Activated naive CD4-positive, alpha-beta T cell treated with anti-CD3 and anti-CD28 coated beads for 36 hours (primary cell): ENCODE measurements around the gene ETS1. TPM values are rescaled to one million over a fixed set of nuclear protein-coding genes. Genes with fewer than 3 reads are reported as not detected.
A peak's percentile ranks its signal among the peaks of the same experiment; 100 is the strongest.

Experiments used
- CTCF ChIA-PET: fragments of 350-600 bp; sonication (Branson Sonifier 250); formaldehyde crosslinking; loops from one replicate; lab custom pipeline; 2021; ENCODE audit warnings: antibody characterized with exemption; lab: Charles Lee
- DNase-seq: peaks from one replicate; pipeline ENCODE4 v3.0.0-alpha.2; 2020
- H3K27ac Mint-ChIP-seq: one replicate; pipeline ENCODE4 v1.8.0; 2021; ENCODE audit warnings: mild to moderate bottlenecking, mixed read lengths
- H3K27me3 Mint-ChIP-seq: one replicate; pipeline ENCODE4 v1.8.0; 2021; ENCODE audit warnings: low read depth, mixed read lengths
- H3K36me3 Mint-ChIP-seq: one replicate; pipeline ENCODE4 v1.8.0; 2021; ENCODE audit warnings: low read depth, mixed read lengths
- H3K4me1 Mint-ChIP-seq: one replicate; pipeline ENCODE4 v1.8.0; 2021; ENCODE audit warnings: low read depth, mixed read lengths
- H3K4me3 Mint-ChIP-seq: one replicate; pipeline ENCODE4 v1.8.0; 2021; ENCODE audit warnings: mild to moderate bottlenecking, moderate library complexity, mixed read lengths
- H3K9me3 Mint-ChIP-seq: one replicate; pipeline ENCODE4 v1.8.0; 2021; ENCODE audit warnings: mixed read lengths
- intact Hi-C: fragments of 100-400 bp; cut with micrococcal nuclease; formaldehyde crosslinking; loops from one replicate; pipeline ENCODE4 v1.15.1; 2023
- total RNA-seq, 2 experiments: library from RNA; stranded (reverse); gene quantifications; one replicate each; pipeline ENCODE4 v1.2.3, GENCODE V29; 2021

The ETS1 gene
- total RNA-seq, 2 experiments from 2014 or later: 336 to 338 TPM

DNA sequence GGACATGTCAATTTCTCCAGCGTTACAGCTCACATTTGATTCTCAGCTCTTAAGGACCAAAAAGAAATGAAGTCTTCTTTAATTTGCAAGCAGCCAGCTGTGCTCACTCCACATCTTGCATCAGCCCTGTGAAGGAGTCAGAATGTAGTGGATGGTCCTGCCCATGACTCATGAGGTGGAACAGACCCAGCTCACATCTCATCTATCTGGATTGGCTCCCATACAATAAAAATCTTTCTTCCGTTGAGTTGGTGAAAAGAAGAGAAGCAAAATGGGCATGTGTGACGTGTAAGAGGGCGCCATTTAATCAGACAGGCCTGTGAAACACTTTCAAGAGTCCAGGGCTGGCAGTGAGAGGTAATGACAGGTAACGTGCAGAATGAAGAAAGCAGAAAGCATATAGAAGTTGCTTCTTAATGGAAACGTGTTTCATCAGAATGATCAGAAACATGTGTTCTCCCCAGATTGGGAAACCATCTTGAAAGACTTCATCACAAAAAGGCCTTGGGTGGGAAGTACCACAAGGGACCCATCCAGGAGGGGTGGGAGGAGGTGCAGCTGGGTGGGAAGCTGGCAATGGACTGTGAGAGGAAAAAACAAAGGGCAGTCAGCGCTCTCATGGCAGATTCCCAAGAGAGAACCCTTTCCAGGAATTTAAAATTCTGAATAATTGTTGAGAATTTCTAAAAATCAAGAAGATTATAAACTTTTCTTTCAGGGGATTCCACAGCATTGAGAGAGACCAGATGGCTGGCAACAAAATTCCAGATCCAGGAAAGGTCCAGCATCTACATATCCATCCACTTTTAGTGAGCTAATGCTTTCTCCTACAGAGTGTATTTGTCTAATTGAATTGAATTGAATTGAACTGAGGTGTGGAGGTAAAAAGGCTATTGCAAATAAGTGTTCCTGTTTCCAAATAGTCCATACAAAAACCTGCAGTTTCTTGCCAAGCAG, 57.0 kb downstream of the ETS1 start:
- H3K4me1 Mint-ChIP-seq: peaks cover 69% of the 10 kb centered on the region
- no peaks in the 10 kb centered on the region for H3K27me3 Mint-ChIP-seq
- peaks cover 3% of the 10 kb centered on the region for H3K36me3 Mint-ChIP-seq
- no peak overlapping the region for H3K27ac Mint-ChIP-seq
- no peak overlapping the region for H3K4me3 Mint-ChIP-seq
- no peak for DNase-seq
- intact Hi-C loops: no loop called here
- no peaks in the 10 kb centered on the region for H3K9me3 Mint-ChIP-seq
- CTCF ChIA-PET: interaction anchor here (0.6 to 8.1 kb wide), 5 partner anchors 9 to 100 kb away, joined by 3 to 59 read pairs (median 6); no protein-coding TSS in a partner anchor

- Mint-ChIP-seq H3K9me3 (no peaks in the 10 kb centered on the region), H3K27me3 (no peaks in the 10 kb centered on the region), H3K4me3 (no peak overlapping the region), H3K36me3 (no peaks in the 10 kb centered on the region), H3K4me1 (peaks cover 70% of the 10 kb centered on the region), H3K27ac (peak overlapping the region; percentile 14)
- peak; percentile 51 for DNase-seq
- intact Hi-C loops: loop anchor here (1.0 to 5.0 kb wide), 3 partner anchors 8 to 204 kb away; no protein-coding TSS in a partner anchor
- CTCF ChIA-PET: interaction anchor here (0.8 to 8.1 kb wide), 6 partner anchors 17 to 102 kb away, joined by 3 to 59 read pairs (median 3); no protein-coding TSS in a partner anchor
Measured at GRCh38 chr11:128528294-128528693, 59.1 kb downstream of the ETS1 start.

- intact Hi-C loops: loop anchor here (5.0 kb wide), 1 partner anchor 205 kb away; no protein-coding TSS in a partner anchor
- no peak for DNase-seq
- peak overlapping the region; percentile 96 for H3K27ac Mint-ChIP-seq
- peaks cover 1% of the 10 kb centered on the region for H3K36me3 Mint-ChIP-seq
- no peak overlapping the region for H3K4me3 Mint-ChIP-seq
- no peaks in the 10 kb centered on the region for H3K27me3 Mint-ChIP-seq
- CTCF ChIA-PET: interaction anchor here (0.7 to 8.1 kb wide), 5 partner anchors 16 to 103 kb away, joined by 3 to 59 read pairs (median 6); no protein-coding TSS in a partner anchor
- peaks cover 69% of the 10 kb centered on the region for H3K4me1 Mint-ChIP-seq
- H3K9me3 Mint-ChIP-seq: no peaks in the 10 kb centered on the region
Measured at GRCh38 chr11:128527046-128527445, 60.3 kb downstream of the ETS1 start.

DNA sequence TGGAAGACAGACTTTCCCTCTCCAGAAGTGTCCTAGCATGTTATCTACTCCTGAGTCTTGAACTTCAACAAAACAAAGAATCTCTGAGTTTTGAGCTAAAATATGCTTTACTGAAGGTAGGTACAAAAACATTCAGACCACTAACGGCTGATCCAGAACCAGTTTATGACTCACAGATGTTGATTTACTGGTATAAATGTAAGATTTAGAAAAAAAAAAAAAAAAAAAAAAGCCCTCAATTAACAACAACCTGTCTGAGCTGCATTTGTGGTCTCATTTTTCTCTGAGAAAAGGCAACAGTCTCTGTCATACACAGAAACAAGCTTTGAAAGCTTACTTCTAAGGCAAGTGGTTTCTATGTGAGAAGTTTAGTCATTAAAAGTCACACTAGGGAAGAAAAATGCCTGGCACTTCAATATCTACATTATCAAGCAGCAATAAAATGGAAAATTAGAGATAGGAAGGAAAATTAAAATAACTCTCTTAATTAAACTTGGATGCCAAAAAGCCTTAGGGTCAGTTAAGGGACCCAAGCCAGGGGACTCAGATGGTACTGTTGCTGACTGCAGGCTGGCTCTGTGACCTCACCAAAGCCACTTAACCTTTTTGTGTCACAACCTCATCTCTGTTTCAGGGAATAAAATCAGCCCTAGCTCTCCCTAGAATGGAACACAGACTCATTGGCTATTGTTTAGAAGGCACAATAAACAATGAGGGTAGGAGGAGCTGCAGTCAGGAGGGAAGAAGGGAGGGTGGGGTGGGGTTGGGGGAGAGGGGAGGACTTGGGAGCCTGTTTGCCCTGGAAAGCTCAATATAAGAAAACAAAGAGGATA, 61.7 kb downstream of the ETS1 start:
- Mint-ChIP-seq H3K9me3 (no peaks in the 10 kb centered on the region), H3K27me3 (no peaks in the 10 kb centered on the region), H3K4me1 (peaks cover 69% of the 10 kb centered on the region), H3K27ac (peak overlapping the region; percentile 96), H3K36me3 (peaks cover 14% of the 10 kb centered on the region), H3K4me3 (peak overlapping the region; percentile 5)
- CTCF ChIA-PET: interaction anchor here (0.5 to 8.1 kb wide), 12 partner anchors 19 to 305 kb away, joined by 3 to 59 read pairs (median 4); no protein-coding TSS in a partner anchor
- intact Hi-C loops: loop anchor here (1.0 to 5.0 kb wide), 6 partner anchors 26 to 207 kb away; no protein-coding TSS in a partner anchor
- peak; percentile 45 for DNase-seq

DNA sequence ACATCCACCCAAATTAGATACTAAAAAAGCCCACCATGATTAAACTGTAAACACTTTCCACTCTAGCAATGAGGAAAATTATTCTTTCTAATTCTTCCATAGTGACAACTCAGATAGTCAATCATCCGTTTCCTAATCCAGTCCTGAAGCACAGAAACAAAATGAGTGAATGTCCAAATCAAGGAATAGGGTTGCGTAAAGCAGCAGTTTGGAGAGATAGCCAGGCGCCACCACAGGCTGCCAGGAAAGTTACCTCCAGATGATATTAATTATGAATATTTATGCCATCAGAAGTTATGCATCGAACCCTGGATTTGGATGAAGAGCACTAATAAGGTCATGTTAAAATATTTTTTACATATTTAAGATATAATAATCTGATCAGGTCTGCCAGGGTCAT, 63.2 kb downstream of the ETS1 start:
- Mint-ChIP-seq H3K9me3 (no peaks in the 10 kb centered on the region), H3K27ac (peak overlapping the region; percentile 96), H3K27me3 (no peaks in the 10 kb centered on the region), H3K36me3 (peaks cover 28% of the 10 kb centered on the region), H3K4me3 (peak overlapping the region; percentile 96), H3K4me1 (peaks cover 57% of the 10 kb centered on the region)
- intact Hi-C loops: no loop called here
- no peak for DNase-seq
- CTCF ChIA-PET: interaction anchor here (0.6 to 8.1 kb wide), 6 partner anchors 15 to 234 kb away, joined by 3 to 59 read pairs (median 8); no protein-coding TSS in a partner anchor

GRCh38 chr11:128523641-128524040, 63.7 kb downstream of the ETS1 start:
- Mint-ChIP-seq H3K4me3 (peak overlapping the region; percentile 96), H3K4me1 (peaks cover 51% of the 10 kb centered on the region), H3K27ac (peak overlapping the region; percentile 96), H3K36me3 (peaks cover 33% of the 10 kb centered on the region), H3K27me3 (no peaks in the 10 kb centered on the region), H3K9me3 (no peaks in the 10 kb centered on the region)
- CTCF ChIA-PET: interaction anchor here (0.6 to 2.3 kb wide), 10 partner anchors 15 to 234 kb away, joined by 3 to 15 read pairs (median 4); no protein-coding TSS in a partner anchor
- no peak for DNase-seq
- intact Hi-C loops: loop anchor here (2.0 kb wide), 3 partner anchors 17 to 225 kb away; no protein-coding TSS in a partner anchor

GRCh38 chr11:128522943-128523518, 64.3 kb downstream of the ETS1 start:
- H3K9me3 Mint-ChIP-seq: no peaks in the 10 kb centered on the region
- peaks cover 39% of the 10 kb centered on the region for H3K36me3 Mint-ChIP-seq
- peak; percentile 82 for DNase-seq
- CTCF ChIA-PET: interaction anchor here (0.6 to 2.3 kb wide), 11 partner anchors 15 to 233 kb away, joined by 3 to 15 read pairs (median 4); no protein-coding TSS in a partner anchor
- peaks cover 47% of the 10 kb centered on the region for H3K4me1 Mint-ChIP-seq
- H3K27me3 Mint-ChIP-seq: no peaks in the 10 kb centered on the region
- peak overlapping the region; percentile 96 for H3K27ac Mint-ChIP-seq
- intact Hi-C loops: loop anchor here (1.0 to 2.0 kb wide), 6 partner anchors 16 to 234 kb away; no protein-coding TSS in a partner anchor
- peak overlapping the region; percentile 96 for H3K4me3 Mint-ChIP-seq

DNA sequence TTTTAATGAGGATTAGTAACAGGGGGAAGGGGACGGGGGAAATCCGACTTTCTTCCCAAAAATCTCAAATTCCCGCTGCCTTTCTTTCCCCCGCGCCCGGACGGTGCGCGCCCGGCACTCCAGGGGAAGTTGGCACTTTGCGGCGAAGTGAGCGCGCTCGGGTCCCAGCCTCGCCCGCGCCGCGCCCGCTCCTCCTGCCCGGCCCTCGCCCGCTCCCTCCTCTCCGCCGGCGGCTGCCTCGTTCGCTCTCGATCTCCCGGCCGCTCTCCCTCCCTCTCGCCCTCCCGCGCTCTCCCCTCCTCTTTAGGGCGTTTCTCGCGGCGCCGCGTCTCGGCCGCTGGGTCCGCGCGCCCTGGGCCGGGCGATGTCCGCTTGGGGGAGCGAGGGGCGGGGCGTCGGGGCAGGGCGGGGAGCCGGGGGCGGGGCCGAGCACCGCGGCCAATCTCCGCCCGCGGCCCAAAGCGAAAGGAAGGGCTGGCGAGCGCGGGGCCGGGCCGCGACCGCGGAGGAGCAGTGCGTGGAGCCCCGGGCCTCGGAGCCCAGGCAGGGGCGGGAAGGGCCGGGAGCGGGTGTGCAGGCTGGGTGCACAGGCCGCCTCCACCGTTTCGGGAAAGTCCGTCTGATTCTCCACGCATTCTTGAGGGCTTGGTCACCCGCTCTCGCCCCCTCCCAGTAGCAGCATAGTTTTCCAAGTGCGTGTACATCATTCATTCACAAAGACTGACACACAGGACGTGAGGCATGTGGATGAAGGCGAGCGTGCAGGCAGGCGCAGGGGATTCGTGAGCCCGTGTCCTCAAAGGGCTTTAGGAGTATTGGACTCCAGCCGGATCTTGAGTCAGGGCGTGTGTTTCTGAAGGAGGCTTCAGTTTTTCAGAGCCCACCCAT, 65.1 kb downstream of the ETS1 start:
- Mint-ChIP-seq H3K9me3 (no peaks in the 10 kb centered on the region), H3K27ac (peak overlapping the region; percentile 97), H3K4me1 (peaks cover 42% of the 10 kb centered on the region), H3K4me3 (peak overlapping the region; percentile 96), H3K27me3 (no peaks in the 10 kb centered on the region), H3K36me3 (peaks cover 46% of the 10 kb centered on the region)
- CTCF ChIA-PET: interaction anchor here (0.8 to 6.4 kb wide), 12 partner anchors 13 to 350 kb away, joined by 3 to 86 read pairs (median 6); no protein-coding TSS in a partner anchor
- intact Hi-C loops: loop anchor here (1.0 to 2.0 kb wide), 6 partner anchors 15 to 235 kb away; no protein-coding TSS in a partner anchor
- peak; percentile 92 for DNase-seq

DNA sequence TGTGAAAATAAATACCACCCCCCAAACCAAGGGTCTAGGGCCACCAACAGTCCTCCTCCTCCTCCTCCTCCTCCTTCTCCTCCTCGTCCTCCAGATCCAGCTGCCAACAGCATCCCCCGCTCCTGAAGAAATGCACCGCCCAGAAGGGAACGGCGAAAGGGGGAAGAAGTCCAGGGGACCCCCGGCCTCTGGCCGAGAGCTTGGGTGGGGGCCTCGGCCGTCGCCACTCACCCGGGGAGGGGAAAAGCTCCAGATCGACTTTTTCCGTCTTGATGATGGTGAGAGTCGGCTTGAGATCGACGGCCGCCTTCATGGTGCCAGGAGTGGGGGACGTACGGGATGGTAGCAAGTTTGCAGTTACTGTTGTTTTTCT, 65.7 kb downstream of the ETS1 start:
- CTCF ChIA-PET: interaction anchor here (0.9 to 6.4 kb wide), 6 partner anchors 12 to 350 kb away, joined by 3 to 86 read pairs (median 8); no protein-coding TSS in a partner anchor
- H3K4me1 Mint-ChIP-seq: peaks cover 37% of the 10 kb centered on the region
- intact Hi-C loops: loop anchor here (1.0 to 2.0 kb wide), 6 partner anchors 15 to 236 kb away; no protein-coding TSS in a partner anchor
- DNase-seq: no peak
- peak overlapping the region; percentile 97 for H3K27ac Mint-ChIP-seq
- H3K36me3 Mint-ChIP-seq: peaks cover 53% of the 10 kb centered on the region
- H3K27me3 Mint-ChIP-seq: no peaks in the 10 kb centered on the region
- H3K4me3 Mint-ChIP-seq: peak overlapping the region; percentile 96
- H3K9me3 Mint-ChIP-seq: no peaks in the 10 kb centered on the region

GRCh38 chr11:128520888-128521681, 66.3 kb downstream of the ETS1 start:
- Mint-ChIP-seq H3K27me3 (no peaks in the 10 kb centered on the region), H3K4me3 (peak overlapping the region; percentile 96), H3K9me3 (no peaks in the 10 kb centered on the region), H3K4me1 (peaks cover 36% of the 10 kb centered on the region), H3K27ac (peak overlapping the region; percentile 97), H3K36me3 (peaks cover 58% of the 10 kb centered on the region)
- CTCF ChIA-PET: interaction anchor here (0.9 to 6.4 kb wide), 12 partner anchors 11 to 349 kb away, joined by 3 to 86 read pairs (median 8); no protein-coding TSS in a partner anchor
- DNase-seq: peak; percentile 42
- intact Hi-C loops: no loop called here
